Spleen (tissue), 7 donors: ENCODE measurements around the gene TLE1.

Experiments
- POLR2A ChIP-seq, 3 donors: fragments of 450-650 bp; IDR thresholded peaks; one replicate each; pipeline ENCODE4 v1.5.1; 2017; ENCODE audit warnings: antibody characterized with exemption in 3 of 3, mild to moderate bottlenecking in 1 of 3
- POLR2AphosphoS5 ChIP-seq, 3 donors: sonication (generic); formaldehyde crosslinking; IDR thresholded peaks; one replicate each; pipeline ENCODE4 v1.5.1; 2017; ENCODE audit warnings: antibody characterized with exemption in 3 of 3
- TF ChIP-seq, protein P1 (sequence below), 11 experiments: fragments of 200-600 bp in 7 of 11; fragments of 450-650 bp in 4 of 11; sonication (generic) in 4 of 11; IDR thresholded peaks in 8 of 11; conservative IDR thresholded peaks in 3 of 11; 1 replicate in 7 of 11; 2 replicates in 4 of 11; pipeline versions ENCODE4 v1.4.0 to v1.8.0; 2016 to 2021; ENCODE audit warnings: antibody characterized with exemption in 11 of 11, inconsistent platforms in 4 of 11, mild to moderate bottlenecking in 1 of 11
- donor health status: DM: no; HTN: no; CAD: no; lungs with moderate emphysema.
- donor health status: DM: no; HTN: no; CAD: no.
- donor health status: DM: no; HTN: no; CAD: no.

DNA sequence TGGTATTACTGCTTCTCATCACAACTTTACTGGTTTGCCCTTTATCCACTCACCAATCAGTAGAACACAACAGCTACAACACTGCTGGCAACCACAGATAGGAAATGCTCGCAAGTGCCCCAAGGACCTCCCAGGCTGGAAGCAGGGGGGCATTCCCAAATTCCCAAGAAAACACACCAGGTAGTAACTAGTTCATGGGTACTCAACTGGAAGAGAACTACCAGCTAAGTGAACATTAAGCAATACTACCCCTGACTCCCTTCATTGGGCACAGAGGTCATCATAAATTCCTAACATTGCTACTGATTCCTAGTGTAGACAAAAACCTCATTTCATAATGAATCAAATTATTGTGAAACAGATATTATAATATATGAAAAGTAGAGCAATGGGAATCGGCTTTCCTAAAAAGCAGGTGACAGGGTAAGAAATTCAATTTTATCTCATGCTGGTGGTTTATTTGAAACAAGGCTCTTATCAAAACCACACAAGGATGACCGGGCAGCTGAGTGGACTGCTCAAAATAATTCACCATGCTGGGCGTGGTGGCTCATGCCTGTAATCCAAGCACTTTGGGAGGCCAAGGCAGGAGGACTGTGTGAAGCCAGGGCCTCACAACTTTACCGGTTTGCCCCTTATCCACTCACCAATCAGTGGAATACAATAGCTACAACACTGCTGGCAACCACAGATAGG lies 81.6 kb downstream of the TLE1 start:
- no peak for TF ChIP-seq POLR2AphosphoS5 (IDR thresholded peaks at IDR 0.05)
- TF ChIP-seq, protein P1, sequence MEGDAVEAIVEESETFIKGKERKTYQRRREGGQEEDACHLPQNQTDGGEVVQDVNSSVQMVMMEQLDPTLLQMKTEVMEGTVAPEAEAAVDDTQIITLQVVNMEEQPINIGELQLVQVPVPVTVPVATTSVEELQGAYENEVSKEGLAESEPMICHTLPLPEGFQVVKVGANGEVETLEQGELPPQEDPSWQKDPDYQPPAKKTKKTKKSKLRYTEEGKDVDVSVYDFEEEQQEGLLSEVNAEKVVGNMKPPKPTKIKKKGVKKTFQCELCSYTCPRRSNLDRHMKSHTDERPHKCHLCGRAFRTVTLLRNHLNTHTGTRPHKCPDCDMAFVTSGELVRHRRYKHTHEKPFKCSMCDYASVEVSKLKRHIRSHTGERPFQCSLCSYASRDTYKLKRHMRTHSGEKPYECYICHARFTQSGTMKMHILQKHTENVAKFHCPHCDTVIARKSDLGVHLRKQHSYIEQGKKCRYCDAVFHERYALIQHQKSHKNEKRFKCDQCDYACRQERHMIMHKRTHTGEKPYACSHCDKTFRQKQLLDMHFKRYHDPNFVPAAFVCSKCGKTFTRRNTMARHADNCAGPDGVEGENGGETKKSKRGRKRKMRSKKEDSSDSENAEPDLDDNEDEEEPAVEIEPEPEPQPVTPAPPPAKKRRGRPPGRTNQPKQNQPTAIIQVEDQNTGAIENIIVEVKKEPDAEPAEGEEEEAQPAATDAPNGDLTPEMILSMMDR (IDR thresholded peaks at IDR 0.05 in 8 of 11, conservative IDR thresholded peaks at IDR 0.05 in 3 of 11), result no peak
- no peak for TF ChIP-seq POLR2A (IDR thresholded peaks at IDR 0.05)
